ENCODE data around the gene ZNF140.

ZNF140 gene

DNA sequence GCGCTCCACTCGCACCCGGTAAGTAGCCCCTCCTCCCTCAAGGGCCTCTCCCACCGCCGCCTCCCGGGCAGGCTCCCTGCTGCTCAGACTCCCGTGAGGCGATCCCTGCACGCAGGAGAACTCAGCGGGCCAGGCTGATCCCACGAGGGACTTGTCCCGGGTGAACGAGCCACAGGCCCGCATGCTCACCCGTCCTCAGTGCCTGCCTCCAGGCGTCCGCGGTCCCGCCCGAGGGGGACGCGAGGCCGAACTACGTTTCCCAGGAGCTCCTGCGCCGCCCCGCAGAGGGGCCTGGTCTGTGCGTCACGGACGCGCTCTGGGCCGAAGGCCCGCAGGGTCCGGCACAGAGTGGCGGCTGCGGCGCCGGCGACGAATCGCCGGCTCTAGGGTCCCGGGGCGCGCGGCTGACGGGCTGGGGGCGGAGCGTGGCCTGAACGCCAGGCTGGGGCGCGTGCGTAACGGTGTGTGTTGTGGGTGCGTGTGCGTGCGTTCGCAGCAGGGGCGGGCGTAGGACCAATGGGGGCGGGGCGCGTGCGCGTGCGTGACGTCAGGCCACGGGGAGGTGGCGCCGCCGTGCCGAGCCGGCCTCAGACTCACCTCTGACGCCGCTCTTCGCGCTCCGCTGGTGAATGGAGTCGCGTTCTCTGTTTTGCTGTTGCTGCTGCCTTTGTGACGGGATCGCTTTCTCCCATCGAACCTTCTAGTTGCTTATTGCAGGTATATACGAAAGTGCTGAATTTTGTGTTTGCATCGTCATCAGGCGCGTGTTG is 49.5 kb downstream of the ZNF140 start, which contains the start of the genes ZNF10 and ZNF891:
ZNF10 (plus strand) TSS at position 590 of the 770 bp plus-strand sequence. CDS start 13,866 bp downstream, outside the sequence.
ZNF891 (minus strand) TSS at position 237 of the 770 bp plus-strand sequence. CDS start 8,356 bp downstream, outside the sequence.
- DNase-seq (ENCODE audit: low spot score), result peak; percentile 89

DNA sequence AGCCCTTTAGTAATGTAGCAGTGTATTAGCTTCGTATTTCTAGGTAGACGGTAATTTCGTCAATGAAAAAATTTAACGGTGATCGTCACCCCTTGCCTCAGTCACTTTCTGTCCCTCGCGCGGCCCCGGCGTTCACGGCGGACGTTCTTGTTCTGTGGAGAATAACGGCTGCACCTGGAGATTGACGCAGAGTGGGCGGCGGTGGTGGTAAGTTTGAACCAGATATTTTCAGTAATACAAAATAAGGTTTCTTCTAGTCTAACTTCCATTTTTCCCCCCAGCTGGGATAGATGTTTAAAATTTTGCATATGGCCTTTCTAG is 50.0 kb downstream of the ZNF140 start:
- DNase-seq (ENCODE audit: low spot score), result peak; percentile 5

DNA sequence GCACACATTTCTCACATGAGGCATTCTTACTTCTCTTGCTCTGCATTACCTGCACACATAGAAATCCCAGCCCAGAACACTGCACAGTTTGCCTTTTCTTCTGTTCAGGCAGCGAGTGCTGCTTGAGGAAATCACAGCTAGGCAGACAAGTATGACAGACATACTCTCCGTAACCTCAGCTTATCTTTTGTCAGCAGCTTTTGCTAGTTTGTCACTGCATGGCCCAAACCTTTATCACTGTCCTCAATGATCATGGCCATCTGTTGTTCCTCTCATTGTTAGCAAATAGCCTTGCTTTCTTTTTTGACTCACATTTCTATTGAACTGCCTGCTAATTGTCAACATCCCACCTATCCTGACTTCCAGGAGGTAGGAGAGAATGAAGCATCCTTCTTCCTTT is 55.0 kb downstream of the ZNF140 start:
- DNase-seq (ENCODE audit: low spot score), result no peak

DNA sequence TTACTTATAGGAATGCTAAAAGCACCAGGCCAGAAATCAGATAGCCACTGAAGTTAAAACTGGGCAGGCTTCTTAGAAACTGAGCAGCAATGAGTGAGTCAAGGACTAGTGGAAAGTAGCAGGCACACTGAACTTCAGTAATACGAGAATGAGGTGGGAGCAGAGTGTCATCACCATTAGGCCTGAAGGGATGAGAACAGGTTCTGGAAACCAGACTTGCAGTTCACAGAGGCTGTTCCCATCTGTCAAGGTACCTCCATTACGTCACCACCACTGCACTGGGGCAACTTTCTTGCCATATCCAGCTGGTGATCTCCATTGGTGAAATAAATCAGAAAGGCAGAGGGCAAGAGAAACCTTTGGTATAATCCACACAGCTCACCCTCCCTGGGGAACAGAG is 65.3 kb downstream of the ZNF140 start:
- no peak for DNase-seq (ENCODE audit: low spot score)

DNA sequence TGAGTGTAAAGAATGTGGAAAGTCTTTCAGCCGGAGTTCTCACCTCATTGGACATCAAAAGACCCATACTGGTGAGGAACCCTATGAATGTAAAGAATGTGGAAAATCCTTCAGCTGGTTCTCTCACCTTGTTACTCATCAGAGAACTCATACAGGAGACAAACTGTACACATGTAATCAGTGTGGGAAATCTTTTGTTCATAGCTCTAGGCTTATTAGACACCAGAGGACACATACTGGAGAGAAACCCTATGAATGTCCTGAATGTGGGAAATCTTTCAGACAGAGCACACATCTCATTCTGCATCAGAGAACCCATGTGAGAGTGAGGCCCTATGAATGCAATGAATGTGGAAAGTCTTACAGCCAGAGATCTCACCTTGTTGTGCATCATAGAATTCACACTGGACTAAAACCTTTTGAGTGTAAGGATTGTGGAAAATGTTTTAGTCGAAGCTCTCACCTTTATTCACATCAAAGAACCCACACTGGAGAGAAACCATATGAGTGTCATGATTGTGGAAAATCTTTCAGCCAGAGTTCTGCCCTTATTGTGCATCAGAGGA is 75.5 kb downstream of the ZNF140 start:
- no peak for DNase-seq (ENCODE audit: low spot score)
